ENCODE results near the gene PPM1K. TPM values are rescaled to one million over a fixed set of nuclear protein-coding genes. Genes with fewer than 3 reads are reported as not detected.

PPM1K gene
- total RNA-seq, 1 experiment from 2014 or later = 18.0 TPM

DNA sequence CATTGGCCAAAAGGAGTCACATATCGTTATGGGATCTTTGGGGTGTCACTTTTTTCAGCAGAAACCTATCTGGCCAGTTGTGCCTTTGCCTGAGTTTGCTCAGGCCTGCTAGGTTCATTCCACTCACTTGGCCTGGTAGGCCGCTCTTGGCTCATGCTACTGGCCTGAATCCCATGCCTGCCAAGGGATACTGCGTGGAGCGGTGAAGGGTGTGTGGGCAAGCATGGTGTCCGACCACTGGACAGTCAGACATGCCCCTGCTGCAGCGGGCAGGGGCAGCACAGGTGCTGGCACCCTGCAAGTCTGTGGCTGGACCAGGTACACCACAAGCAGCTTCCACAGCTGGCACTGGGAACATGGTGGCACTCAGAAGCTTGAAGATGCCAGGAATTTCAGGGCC is 11.3 kb upstream of the PPM1K start:
- Histone ChIP-seq H3K36me3 (no peaks in the 10 kb centered on the region), H3K4me3 (no peak overlapping the region), H3K9me3 (replicated peaks) (no peaks in the 10 kb centered on the region), H3K4me1 (replicated peaks) (no peaks in the 10 kb centered on the region), H3K27ac (no peak overlapping the region), H3K27me3 (replicated peaks) (no peaks in the 10 kb centered on the region)
- DNase-seq (ENCODE audit: low read depth in 1 of 2, low spot score in 2 of 2) = no peak

- no peak overlapping the region for H3K4me3 ChIP-seq
- H3K27ac ChIP-seq = no peak overlapping the region
- DNase-seq (ENCODE audit: low read depth in 1 of 2, low spot score in 2 of 2) = no peak
- H3K4me1 ChIP-seq (replicated peaks) = no peaks in the 10 kb centered on the region
- no peaks in the 10 kb centered on the region for H3K9me3 ChIP-seq (replicated peaks)
- no peaks in the 10 kb centered on the region for H3K36me3 ChIP-seq
- H3K27me3 ChIP-seq (replicated peaks) = no peaks in the 10 kb centered on the region
Measured at GRCh38 chr4:88291003-88291402, 6.6 kb upstream of the PPM1K start.

DNA sequence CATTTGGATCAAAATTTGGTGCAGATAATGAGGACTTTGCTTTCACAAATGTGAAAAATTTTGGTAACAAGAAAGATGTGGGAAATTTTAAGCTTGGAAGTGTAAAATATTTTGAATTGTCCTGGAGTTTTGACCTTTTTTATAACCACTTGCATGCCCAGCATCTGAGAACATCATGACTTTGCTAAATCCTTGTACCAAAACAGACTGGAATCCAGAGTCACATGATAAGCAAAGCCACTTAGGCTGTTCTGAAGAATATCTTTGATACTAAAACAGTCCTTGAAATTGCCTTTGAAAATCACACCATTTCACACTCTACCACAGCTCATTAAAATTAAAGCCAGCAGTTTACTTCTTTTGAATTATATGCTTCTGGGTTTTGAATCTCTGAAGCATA is 2.5 kb upstream of the PPM1K start:
- Histone ChIP-seq H3K9me3 (replicated peaks) (no peaks in the 10 kb centered on the region), H3K4me1 (replicated peaks) (peaks cover 10% of the 10 kb centered on the region), H3K27ac (no peak overlapping the region), H3K36me3 (no peaks in the 10 kb centered on the region), H3K4me3 (no peak overlapping the region), H3K27me3 (replicated peaks) (no peaks in the 10 kb centered on the region)
- DNase-seq (ENCODE audit: low read depth in 1 of 2, low spot score in 2 of 2) = no peak

DNA sequence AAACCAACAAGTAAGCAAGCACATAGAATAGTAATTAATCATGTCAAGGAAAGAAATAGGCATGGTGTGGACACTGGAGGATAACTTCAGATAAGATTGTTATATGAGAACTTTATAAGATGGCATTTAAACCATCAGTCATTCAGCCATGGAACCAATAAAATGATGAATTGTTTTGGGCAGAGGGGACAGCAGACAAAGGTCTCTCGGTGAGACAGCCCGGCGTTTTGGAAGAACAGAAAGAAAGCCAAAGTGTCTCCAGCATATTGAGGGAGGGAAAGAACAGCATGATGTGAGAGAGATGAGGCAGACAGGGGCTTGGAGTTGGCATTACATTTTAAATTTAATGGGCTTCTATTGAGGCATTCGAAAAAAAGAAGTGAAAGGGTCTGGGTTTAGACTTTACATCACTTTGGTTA is 883 bp upstream of the PPM1K start:
- Histone ChIP-seq H3K27me3 (replicated peaks) (no peaks in the 10 kb centered on the region), H3K4me1 (replicated peaks) (peaks cover 10% of the 10 kb centered on the region), H3K4me3 (peak overlapping the region; percentile 50), H3K27ac (no peak overlapping the region), H3K36me3 (no peaks in the 10 kb centered on the region), H3K9me3 (replicated peaks) (no peaks in the 10 kb centered on the region)
- DNase-seq (ENCODE audit: low read depth in 1 of 2, low spot score in 2 of 2) = no peak

DNA sequence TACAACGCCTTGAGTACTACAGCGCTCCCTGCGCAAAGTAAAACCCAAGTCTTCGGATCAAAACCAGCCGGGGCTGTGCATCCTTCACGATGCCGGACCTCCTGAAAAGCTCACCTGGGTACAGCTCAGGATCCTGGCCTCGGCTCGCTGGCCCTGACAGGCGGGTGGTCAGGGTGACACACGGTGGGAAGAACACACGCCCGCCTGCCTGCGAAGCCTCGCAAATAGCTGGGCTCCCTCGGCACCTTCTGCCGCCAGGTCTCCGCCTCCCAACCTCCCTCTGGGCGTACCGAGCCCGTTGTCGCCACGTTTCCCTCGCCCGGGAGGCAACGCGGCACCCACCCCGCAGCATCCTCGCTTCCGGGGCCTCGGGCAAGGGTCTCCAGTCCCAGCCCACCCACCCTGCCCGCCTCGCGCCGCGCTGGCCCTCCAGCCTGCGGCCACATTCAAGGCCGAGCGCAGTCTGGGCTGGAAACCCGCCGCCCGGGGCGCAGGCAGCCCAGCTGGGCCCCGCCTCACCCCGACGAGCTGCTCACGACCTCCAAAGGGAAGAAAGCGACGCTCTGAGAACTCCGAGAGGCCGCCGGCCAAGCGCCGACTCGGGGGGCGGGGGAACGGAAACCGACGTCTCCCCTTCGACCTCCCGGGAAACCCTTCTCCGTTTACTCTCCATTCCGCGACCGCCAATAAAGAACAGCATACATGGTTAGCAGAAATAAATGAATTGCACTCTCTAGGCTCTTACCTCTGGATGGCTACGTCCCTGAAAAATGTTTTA is 511 bp downstream of the PPM1K start:
- Histone ChIP-seq H3K4me3 (peak overlapping the region; percentile 50), H3K36me3 (no peaks in the 10 kb centered on the region), H3K27ac (peak overlapping the region; percentile 65), H3K9me3 (replicated peaks) (no peaks in the 10 kb centered on the region), H3K27me3 (replicated peaks) (no peaks in the 10 kb centered on the region), H3K4me1 (replicated peaks) (peaks cover 10% of the 10 kb centered on the region)
- peak; percentile 63 to 70 for DNase-seq (ENCODE audit: low read depth in 1 of 2, low spot score in 2 of 2)

- Histone ChIP-seq H3K4me1 (replicated peaks) (peaks cover 30% of the 10 kb centered on the region), H3K9me3 (replicated peaks) (no peaks in the 10 kb centered on the region), H3K36me3 (peaks cover 5% of the 10 kb centered on the region; the same call in 1 of the 2 replicates), H3K27ac (no peak overlapping the region), H3K27me3 (replicated peaks) (no peaks in the 10 kb centered on the region), H3K4me3 (no peak overlapping the region)
- no peak for DNase-seq (ENCODE audit: low read depth in 1 of 2, low spot score in 2 of 2)
Measured at GRCh38 chr4:88280228-88280795, 4.0 kb downstream of the PPM1K start.

- Histone ChIP-seq H3K27me3 (replicated peaks) (no peaks in the 10 kb centered on the region), H3K9me3 (replicated peaks) (no peaks in the 10 kb centered on the region), H3K27ac (no peak overlapping the region), H3K4me1 (replicated peaks) (peaks cover 27% of the 10 kb centered on the region), H3K4me3 (no peak overlapping the region), H3K36me3 (peaks cover 5% of the 10 kb centered on the region; the same call in 1 of the 2 replicates)
- no peak for DNase-seq (ENCODE audit: low read depth in 1 of 2, low spot score in 2 of 2)
Measured at GRCh38 chr4:88277711-88278225, 6.6 kb downstream of the PPM1K start.

DNA sequence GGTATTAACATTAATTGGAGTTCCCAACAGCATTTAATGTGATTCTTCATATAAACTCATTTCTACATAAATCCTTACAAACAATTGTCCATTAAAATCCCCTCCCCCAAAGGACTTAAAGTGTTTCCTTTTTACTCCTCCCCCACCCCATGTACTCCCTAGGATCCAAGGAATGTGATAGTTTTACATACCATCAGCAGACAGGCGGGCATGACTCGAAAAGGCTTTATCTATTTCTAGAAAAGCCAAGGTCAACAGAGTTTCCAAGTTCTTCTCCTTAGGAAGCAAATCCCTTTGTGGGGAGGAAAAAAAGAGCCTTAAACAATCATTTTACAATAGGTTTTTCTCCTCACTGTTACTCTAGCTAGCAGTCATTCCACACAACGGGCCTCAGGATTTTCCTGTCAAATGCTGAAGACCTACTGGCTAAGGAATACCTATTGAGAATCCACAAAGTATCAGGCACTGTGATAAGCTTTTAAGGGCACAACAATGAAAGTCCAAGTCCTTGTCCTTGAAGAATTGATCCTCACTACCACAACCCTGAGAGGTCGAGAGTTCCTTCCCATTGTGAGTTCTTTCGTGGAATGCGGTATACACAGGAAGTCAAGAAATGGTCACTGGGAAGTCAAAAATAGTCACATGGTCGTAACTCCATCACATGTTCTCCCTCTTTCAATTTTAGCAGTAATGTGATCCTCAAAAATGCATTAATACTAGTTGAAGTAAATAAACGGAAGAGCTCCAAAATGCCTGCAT is 7.2 kb downstream of the PPM1K start:
- peaks cover 21% of the 10 kb centered on the region for H3K4me1 ChIP-seq (replicated peaks)
- no peak for DNase-seq (ENCODE audit: low read depth in 1 of 2, low spot score in 2 of 2)
- no peaks in the 10 kb centered on the region for H3K27me3 ChIP-seq (replicated peaks)
- H3K36me3 ChIP-seq = peaks cover 5% of the 10 kb centered on the region; the same call in 1 of the 2 replicates
- no peaks in the 10 kb centered on the region for H3K9me3 ChIP-seq (replicated peaks)
- peak overlapping the region; percentile 36; the same call in 1 of the 2 replicates for H3K27ac ChIP-seq
- H3K4me3 ChIP-seq = no peak overlapping the region

- no peak for DNase-seq (ENCODE audit: low read depth in 1 of 2, low spot score in 2 of 2)
- H3K4me3 ChIP-seq = no peak overlapping the region
Measured at GRCh38 chr4:88275949-88276515, 8.3 kb downstream of the PPM1K start.

DNA sequence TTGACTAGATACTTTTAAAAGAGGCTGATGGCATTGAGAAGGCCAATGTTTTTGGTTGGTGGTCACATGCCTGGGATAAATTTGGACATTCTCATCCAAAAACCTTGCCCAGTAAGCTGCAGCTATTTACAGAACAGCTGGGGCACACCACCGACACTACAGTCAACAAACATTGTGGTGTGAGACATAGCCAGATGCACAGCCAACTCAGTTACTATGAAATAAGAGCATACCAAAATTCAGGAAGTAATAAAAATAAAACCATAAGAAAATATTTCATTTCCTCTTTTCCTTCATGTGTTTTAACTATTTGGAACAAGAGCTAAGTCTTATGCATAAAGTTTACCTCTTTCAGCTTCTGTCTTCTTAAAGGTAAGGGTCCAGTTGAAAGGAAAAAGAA is 8.8 kb downstream of the PPM1K start:
- Histone ChIP-seq H3K27ac (no peak overlapping the region), H3K4me1 (replicated peaks) (peaks cover 21% of the 10 kb centered on the region), H3K4me3 (no peak overlapping the region), H3K9me3 (replicated peaks) (no peaks in the 10 kb centered on the region), H3K27me3 (replicated peaks) (no peaks in the 10 kb centered on the region), H3K36me3 (peaks cover 5% of the 10 kb centered on the region; the same call in 1 of the 2 replicates)
- no peak for DNase-seq (ENCODE audit: low read depth in 1 of 2, low spot score in 2 of 2)

More at GRCh38 chr4:88275949-88276515, 8.3 kb downstream of the PPM1K start:
- Histone ChIP-seq H3K36me3 (peaks cover 5% of the 10 kb centered on the region; the same call in 1 of the 2 replicates), H3K4me1 (replicated peaks) (peaks cover 21% of the 10 kb centered on the region), H3K9me3 (replicated peaks) (no peaks in the 10 kb centered on the region), H3K27ac (no peak overlapping the region), H3K27me3 (replicated peaks) (no peaks in the 10 kb centered on the region)

DNA sequence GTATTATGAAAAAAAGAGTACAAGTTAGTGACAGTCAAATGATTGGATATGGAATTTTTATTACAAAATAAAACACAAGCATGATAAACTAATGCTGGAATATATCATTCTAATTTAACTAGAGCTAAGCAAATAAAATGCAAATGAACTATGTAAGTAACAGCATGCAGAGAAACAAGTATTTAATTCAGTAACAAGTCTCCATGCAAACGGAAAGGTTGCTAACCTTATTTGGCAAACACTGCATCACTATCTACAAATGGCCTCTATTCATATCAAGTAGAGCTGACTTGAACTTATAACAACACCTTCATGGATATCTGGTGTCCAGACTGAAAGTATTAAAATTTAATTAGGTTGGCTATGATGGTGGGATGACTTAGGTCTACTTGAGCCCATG is 15.4 kb downstream of the PPM1K start:
- H3K36me3 ChIP-seq = peaks cover 8% of the 10 kb centered on the region; the same call in 1 of the 2 replicates
- no peak overlapping the region for H3K4me3 ChIP-seq
- no peaks in the 10 kb centered on the region for H3K27me3 ChIP-seq (replicated peaks)
- H3K9me3 ChIP-seq (replicated peaks) = no peaks in the 10 kb centered on the region
- H3K4me1 ChIP-seq (replicated peaks) = no peaks in the 10 kb centered on the region
- no peak overlapping the region for H3K27ac ChIP-seq
- no peak for DNase-seq (ENCODE audit: low read depth in 1 of 2, low spot score in 2 of 2)

DNA sequence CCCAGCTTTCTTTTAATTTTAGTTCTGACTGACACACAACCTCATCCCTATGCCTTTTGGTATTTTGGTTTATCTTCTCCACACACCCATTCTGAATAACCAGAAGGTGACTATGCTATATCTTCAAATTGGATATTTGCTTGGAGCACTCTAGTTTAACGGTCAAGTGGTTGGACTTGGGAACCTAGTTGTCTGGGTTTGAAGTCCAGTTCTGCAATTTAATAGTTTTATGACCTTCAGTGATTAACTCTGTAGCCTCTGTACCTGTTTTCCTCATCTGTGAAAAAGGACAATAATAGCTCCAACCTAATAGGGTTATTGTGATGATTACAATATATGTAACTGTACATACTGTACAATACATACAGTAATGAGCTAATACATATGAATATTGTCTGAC is 20.0 kb downstream of the PPM1K start:
- no peaks in the 10 kb centered on the region for H3K9me3 ChIP-seq (replicated peaks)

GRCh38 chr4:88257726-88258125 is 26.6 kb downstream of the PPM1K start:
- H3K27ac ChIP-seq = no peak overlapping the region
- no peaks in the 10 kb centered on the region for H3K4me1 ChIP-seq (replicated peaks)
- no peak for DNase-seq (ENCODE audit: low read depth in 1 of 2, low spot score in 2 of 2)
- H3K9me3 ChIP-seq (replicated peaks) = no peaks in the 10 kb centered on the region
- H3K4me3 ChIP-seq = no peak overlapping the region
- H3K27me3 ChIP-seq (replicated peaks) = no peaks in the 10 kb centered on the region
- no peaks in the 10 kb centered on the region for H3K36me3 ChIP-seq

More for the DNA sequence above, 20.0 kb downstream of the PPM1K start:
- Histone ChIP-seq H3K27me3 (replicated peaks) (no peaks in the 10 kb centered on the region), H3K4me3 (no peak overlapping the region), H3K27ac (no peak overlapping the region), H3K36me3 (peaks cover 8% of the 10 kb centered on the region; the same call in 1 of the 2 replicates), H3K4me1 (replicated peaks) (no peaks in the 10 kb centered on the region)
- no peak for DNase-seq (ENCODE audit: low read depth in 1 of 2, low spot score in 2 of 2)

Data from SJSA1 (cell line).